Measurements from ENCODE around the gene SETD1A.

SETD1A gene

DNA sequence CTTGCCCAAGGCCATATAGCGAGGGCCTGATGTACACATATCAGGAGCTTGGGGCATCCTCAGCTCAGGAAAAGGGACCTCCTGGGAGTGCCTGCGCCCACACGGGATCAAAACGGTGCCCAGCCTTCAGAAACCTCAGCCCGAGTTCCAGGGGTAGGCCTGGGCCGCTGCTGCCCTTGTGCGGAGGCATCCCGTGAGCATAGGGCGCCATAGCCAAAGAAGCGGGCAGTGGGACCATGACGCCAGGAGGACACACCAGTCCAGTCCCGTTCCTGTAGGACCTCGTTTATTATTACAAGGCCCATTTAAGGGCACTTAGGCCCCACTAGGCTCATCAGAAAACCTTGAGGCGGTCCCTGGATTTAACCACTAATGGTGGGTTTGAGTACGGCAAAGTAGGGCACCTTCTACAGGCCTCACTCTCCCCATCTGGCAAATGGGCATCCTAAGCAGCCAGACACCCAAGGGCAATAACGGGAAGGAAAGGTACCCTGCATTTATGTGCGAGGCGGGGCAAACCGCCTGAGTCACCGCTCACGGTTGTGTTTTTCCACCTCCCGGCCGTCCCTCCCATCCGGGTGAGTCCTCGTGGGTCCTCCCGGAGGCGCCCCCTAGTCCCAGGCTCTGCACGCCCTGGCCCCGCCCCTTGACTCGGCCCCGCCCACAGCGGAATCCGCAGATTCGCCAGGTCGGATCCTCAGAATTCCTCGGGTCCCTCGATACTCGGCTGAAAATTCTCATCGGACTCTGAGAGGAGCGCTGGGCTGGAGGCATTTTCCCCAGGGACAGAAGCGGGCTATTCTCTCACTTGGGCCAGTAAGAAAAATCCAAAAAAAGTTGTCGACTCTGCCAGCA is 726 bp upstream of the SETD1A start:
- DNase-seq = peak; percentile 95 to 96

GRCh38 chr16:30958175-30959079 is 873 bp downstream of the SETD1A start:
- DNase-seq = no peak

DNA sequence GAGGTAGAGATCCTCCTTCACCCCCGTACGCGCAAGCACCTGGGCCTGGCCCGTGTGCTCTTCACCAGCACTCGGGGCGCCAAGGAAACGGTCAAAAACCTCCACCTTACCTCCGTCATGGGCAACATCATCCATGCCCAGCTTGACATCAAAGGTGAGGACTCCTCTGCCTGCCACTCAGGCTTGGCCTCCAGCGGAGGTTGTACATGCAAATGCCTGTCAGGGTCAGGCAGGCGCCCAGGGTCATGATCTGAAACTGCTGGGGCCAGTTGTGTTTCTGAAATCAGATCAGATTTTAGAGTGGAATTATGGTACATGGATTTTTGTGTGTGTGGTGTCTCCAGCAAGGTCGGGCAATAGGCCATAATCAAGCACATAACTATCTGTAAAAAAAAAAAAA is 3.8 kb downstream of the SETD1A start:
- no peak for DNase-seq

GRCh38 chr16:30963925-30964511 is 6.5 kb downstream of the SETD1A start:
- no peak for DNase-seq

- no peak for DNase-seq
These were observed 7.1 kb downstream of the SETD1A start for GRCh38 chr16:30964574-30965226.

- no peak for DNase-seq
These were observed 7.9 kb downstream of the SETD1A start for GRCh38 chr16:30965436-30965835.

DNA sequence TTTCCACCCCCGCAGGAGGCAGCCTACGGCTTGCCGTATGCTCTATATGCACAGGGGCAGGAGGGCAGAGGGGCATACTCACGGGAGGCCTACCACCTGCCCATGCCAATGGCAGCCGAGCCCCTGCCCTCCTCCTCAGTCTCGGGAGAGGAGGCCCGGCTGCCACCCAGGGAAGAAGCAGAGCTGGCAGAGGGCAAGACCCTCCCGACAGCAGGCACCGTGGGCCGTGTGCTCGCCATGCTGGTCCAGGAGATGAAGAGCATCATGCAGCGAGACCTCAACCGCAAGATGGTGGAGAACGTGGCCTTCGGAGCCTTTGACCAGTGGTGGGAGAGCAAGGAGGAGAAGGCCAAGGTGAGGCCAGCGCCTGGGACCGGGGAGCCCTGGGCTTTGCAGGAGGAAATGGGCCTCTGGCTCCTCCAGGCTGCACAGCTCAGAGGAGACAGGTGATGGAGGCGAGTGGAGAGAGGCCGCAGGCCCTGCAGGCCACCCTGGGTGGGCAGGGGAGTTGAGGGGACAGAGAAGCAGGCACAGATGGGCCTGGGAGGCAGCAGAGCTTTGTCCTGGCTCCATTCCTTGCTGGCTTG is 8.6 kb downstream of the SETD1A start:
- no peak for DNase-seq

DNA sequence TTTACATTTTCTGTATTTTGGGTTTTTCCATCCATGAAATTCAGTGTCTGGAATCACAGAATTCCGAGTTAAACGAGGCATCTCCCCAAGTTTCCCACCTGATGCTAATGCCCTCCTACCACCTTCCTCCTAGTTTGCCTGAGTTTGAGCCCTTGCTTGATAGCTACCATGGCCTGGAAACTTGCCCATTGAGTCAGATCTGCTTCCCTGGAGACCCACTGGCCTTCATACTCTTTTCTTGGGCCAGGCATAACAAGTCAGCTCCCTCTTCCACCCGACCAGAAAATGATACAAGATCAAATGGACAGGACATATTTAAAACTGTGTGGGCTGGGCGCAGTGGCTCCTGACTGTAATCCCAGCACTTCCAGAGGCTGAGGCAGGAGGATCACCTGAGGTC is 10.2 kb downstream of the SETD1A start:
- DNase-seq = no peak

- DNase-seq = no peak
These were observed 11.8 kb downstream of the SETD1A start for GRCh38 chr16:30969246-30969842.

DNA sequence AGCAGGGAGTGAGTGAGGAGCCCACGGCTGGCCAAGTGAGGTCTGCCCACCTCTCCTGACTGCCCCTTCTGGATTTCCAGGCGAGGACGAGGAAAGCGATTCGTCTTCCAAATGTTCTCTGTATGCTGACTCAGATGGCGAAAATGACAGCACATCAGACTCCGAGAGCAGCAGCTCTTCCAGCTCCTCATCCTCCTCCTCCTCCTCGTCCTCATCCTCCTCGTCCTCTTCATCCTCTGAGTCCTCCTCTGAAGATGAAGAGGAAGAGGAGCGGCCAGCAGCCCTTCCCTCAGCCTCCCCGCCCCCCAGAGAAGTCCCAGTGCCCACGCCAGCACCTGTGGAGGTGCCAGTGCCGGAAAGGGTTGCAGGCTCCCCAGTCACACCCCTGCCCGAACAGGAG is 13.7 kb downstream of the SETD1A start:
- no peak for DNase-seq

DNA sequence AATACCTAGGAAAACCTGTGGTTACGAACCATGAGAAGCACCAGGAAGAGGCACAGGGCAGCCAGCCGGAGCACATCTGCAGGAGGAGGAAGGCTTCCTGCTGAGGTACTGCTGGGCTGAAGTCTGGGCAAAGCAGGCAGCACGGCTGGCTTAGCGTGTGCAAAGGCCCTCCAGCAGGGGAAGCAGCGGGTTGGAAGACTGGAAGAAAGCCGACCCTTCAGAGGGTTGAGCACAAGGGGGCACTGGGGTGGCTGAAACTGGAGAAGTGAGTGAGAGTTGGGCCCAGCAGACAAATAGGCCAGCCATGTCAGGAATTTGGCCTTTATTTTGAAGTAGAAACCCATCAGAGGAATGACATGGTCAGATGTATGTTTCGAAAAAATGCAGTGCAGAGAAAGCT is 15.3 kb downstream of the SETD1A start:
- no peak for DNase-seq

DNA sequence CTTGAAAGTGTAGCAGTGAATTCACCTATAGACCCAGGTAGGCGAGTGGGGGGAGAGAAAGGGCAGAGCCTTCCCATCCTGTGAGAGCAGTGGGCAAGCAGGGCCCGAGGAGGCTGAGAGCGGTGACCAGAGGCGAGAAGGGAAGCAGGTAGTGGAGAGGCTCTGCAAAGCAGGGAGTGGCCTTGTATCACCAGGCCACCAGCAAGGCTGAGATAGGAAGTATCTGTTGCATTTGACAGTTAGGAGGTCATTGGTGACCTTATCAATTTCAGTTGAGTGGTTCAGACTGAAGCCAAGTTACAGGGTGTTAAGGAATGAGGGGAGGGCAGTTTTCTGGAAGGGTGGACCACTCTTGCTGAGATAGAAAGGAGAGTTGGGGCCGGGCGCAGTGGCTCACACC is 16.8 kb downstream of the SETD1A start:
- no peak for DNase-seq

GRCh38 chr16:30976486-30976885 is 18.9 kb downstream of the SETD1A start:
- no peak for DNase-seq

- DNase-seq = peak; percentile 26 to 38
These were observed 19.9 kb downstream of the SETD1A start for GRCh38 chr16:30977502-30977901.

- no peak for DNase-seq
These were observed 21.8 kb downstream of the SETD1A start for GRCh38 chr16:30979170-30980022.

DNA sequence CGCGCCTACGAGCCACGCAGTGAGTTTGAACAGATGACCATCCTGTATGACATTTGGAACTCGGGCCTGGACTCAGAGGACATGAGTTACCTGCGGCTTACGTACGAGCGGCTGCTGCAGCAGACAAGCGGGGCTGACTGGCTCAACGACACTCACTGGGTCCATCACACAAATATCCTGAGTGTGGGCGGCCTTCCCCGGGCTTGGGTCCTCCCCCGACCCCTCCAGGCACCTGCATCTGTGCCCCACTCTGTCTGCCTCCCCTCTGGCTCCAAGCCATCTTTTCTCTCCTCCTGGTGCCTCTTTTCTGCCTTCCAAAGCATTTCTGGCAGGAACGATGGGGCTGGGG is 22.4 kb downstream of the SETD1A start:
- DNase-seq = no peak

GRCh38 chr16:30980434-30980833 is 22.9 kb downstream of the SETD1A start:
- no peak for DNase-seq

GRCh38 chr16:30980959-30981358 is 23.4 kb downstream of the SETD1A start:
- DNase-seq = no peak

DNA sequence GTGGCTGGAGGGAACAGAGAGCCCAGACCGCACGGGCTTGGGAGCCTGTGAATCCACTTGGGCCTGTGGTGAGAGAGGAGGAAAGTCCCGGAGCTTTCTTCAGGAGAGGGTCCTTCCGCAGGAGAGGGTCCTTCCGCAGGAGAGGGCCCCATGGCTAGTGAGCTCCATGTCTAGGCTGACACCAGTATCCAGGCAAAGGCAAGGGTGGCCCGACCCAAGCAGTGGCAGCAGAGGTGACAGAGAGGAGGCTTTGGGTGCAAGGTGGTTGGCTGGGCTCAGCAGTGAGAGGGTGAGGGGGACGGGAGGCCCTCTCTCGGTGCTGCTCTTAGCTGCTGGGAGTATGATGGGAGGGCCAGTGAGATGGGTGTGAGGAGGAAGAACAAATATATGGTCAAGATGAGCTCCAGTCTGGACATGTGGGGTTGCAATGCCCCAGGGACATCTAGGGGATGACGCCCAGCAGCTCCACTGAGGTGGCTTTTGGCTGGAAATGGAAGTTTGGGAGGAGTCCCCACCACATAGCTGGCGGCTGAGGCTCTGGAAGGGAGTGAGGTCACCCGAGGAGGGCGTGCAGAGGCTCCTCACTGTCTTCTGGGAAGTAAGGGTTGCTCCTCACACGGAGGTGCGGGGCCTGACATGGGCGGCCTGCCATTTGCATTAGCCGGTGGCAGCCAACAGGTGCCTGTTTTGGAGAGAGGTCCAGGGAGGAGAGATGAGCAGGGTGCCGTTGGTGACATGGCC is 25.2 kb downstream of the SETD1A start:
- no peak for DNase-seq

DNA sequence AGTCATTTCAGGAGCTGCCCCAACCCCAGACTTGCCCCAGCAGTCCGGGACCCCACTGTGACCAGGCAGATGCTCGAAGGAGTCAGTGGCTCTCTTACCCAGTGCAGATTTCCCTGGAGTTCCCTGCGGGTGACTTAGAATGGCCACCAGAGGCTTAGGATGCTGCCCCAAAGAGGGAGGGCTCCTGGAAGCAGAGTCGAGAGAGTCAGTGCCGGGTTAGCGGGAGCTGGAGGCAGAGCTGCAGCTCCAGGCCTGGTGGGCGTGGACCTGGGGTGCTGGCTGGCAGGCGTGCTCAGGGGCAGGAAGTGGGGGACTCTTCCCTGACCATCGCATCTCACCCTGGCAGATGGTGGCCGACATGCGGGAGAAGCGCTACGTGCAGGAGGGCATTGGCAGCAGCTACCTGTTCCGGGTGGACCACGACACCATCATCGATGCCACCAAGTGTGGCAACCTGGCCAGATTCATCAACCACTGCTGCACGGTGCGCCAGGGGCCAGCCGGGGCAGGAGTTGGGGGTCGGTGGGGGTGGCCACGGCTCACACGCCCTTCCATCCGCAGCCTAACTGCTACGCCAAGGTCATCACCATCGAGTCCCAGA is 25.8 kb downstream of the SETD1A start:
- DNase-seq = no peak

All from activated CD4-positive, alpha-beta T cell treated with anti-CD3 and anti-CD28 coated beads, Interleukin-2, amount 50 U/mL, for 48 hours (primary cell).